ENCODE data around the gene CLIP1.

GRCh38 chr12:122304924-122305323 lies 117.5 kb downstream of the CLIP1 start:
- TF ChIP-seq GABPA (IDR thresholded peaks at IDR 0.05; ENCODE audit: low read depth) (no peak), POLR2AphosphoS5 (IDR thresholded peaks at IDR 0.05; ENCODE audit: low read depth, low read length) (no peak)
- TF ChIP-seq, protein P1, sequence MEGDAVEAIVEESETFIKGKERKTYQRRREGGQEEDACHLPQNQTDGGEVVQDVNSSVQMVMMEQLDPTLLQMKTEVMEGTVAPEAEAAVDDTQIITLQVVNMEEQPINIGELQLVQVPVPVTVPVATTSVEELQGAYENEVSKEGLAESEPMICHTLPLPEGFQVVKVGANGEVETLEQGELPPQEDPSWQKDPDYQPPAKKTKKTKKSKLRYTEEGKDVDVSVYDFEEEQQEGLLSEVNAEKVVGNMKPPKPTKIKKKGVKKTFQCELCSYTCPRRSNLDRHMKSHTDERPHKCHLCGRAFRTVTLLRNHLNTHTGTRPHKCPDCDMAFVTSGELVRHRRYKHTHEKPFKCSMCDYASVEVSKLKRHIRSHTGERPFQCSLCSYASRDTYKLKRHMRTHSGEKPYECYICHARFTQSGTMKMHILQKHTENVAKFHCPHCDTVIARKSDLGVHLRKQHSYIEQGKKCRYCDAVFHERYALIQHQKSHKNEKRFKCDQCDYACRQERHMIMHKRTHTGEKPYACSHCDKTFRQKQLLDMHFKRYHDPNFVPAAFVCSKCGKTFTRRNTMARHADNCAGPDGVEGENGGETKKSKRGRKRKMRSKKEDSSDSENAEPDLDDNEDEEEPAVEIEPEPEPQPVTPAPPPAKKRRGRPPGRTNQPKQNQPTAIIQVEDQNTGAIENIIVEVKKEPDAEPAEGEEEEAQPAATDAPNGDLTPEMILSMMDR (IDR thresholded peaks at IDR 0.05), result no peak
- TF ChIP-seq, protein P2, sequence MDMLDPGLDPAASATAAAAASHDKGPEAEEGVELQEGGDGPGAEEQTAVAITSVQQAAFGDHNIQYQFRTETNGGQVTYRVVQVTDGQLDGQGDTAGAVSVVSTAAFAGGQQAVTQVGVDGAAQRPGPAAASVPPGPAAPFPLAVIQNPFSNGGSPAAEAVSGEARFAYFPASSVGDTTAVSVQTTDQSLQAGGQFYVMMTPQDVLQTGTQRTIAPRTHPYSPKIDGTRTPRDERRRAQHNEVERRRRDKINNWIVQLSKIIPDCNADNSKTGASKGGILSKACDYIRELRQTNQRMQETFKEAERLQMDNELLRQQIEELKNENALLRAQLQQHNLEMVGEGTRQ (IDR thresholded peaks at IDR 0.05; ENCODE audit: borderline replicate concordance, low read depth, low read length), result no peak
